RWPE2 (cell line): ENCODE measurements around the gene FUT3.

Source experiments
- ATAC-seq: fragments of 200-7000 bp; cut with Tn5 transposase; 3 replicates; pipeline ENCODE4 v1.9.1; 2021; ENCODE audit warnings: low read depth
- DNase-seq: peaks from one replicate; pipeline ENCODE4 v3.0.0-alpha.2; 2020; ENCODE audit warnings: low spot score
- H3K27ac ChIP-seq: fragments of 450-650 bp; 2 replicates; pipeline ENCODE4 v1.5.1; 2017; ENCODE audit warnings: mild to moderate bottlenecking; ENCODE audit not compliant: poor library complexity, severe bottlenecking
- H3K27me3 ChIP-seq: fragments of 250-450 bp; sonication (Bioruptor Pico); 2 replicates; pipeline ENCODE4 v1.5.1; 2021; ENCODE audit warnings: mild to moderate bottlenecking, moderate library complexity; ENCODE audit not compliant: insufficient read depth, poor library complexity, severe bottlenecking
- H3K36me3 ChIP-seq: fragments of 250-450 bp; sonication (Bioruptor Pico); 2 replicates; pipeline ENCODE4 v1.5.1; 2020; ENCODE audit warnings: low read depth, mild to moderate bottlenecking, moderate library complexity
- H3K4me1 ChIP-seq: fragments of 250-450 bp; sonication (Bioruptor Pico); 2 replicates; pipeline ENCODE4 v1.5.1; 2021; ENCODE audit warnings: mild to moderate bottlenecking, moderate library complexity; ENCODE audit not compliant: insufficient read depth, poor library complexity, severe bottlenecking
- H3K4me3 ChIP-seq: fragments of 250-450 bp; sonication (Bioruptor Pico); 2 replicates; pipeline ENCODE4 v1.5.1; 2021; ENCODE audit warnings: mild to moderate bottlenecking, moderate library complexity; ENCODE audit not compliant: severe bottlenecking
- H3K9me3 ChIP-seq: fragments of 250-450 bp; sonication (Bioruptor Pico); 2 replicates; pipeline ENCODE4 v1.5.1; 2021; ENCODE audit warnings: mild to moderate bottlenecking, moderate library complexity; ENCODE audit not compliant: severe bottlenecking
- CTCF ChIP-seq: fragments of 450-650 bp; IDR thresholded peaks from one replicate; pipeline ENCODE4 v1.5.1; 2017; ENCODE audit warnings: mild to moderate bottlenecking, moderate library complexity; ENCODE audit not compliant: poor library complexity, severe bottlenecking

FUT3 gene

GRCh38 chr19:5865772-5866171 lies 14.5 kb upstream of the FUT3 start:
- Histone ChIP-seq H3K27ac (no peak overlapping the region), H3K4me1 (no peaks in the 10 kb centered on the region), H3K4me3 (no peak overlapping the region), H3K36me3 (no peaks in the 10 kb centered on the region), H3K9me3 (no peaks in the 10 kb centered on the region), H3K27me3 (no peaks in the 10 kb centered on the region)
- no peak for TF ChIP-seq CTCF
- no peak for ATAC-seq
- DNase-seq, result no peak

- Histone ChIP-seq H3K27me3 (no peaks in the 10 kb centered on the region), H3K4me3 (no peak overlapping the region), H3K36me3 (no peaks in the 10 kb centered on the region), H3K9me3 (no peaks in the 10 kb centered on the region), H3K27ac (no peak overlapping the region), H3K4me1 (no peaks in the 10 kb centered on the region)
- no peak for TF ChIP-seq CTCF
- DNase-seq, result no peak
- ATAC-seq, result no peak
Measured at GRCh38 chr19:5864725-5865486, 13.7 kb upstream of the FUT3 start.

GRCh38 chr19:5864013-5864720 lies 12.9 kb upstream of the FUT3 start:
- H3K4me3 ChIP-seq, result no peak overlapping the region
- DNase-seq (no peak), ATAC-seq (no peak)
- no peak overlapping the region for H3K27ac ChIP-seq
- H3K4me1 ChIP-seq, result no peaks in the 10 kb centered on the region
- H3K9me3 ChIP-seq, result no peaks in the 10 kb centered on the region
- no peak for TF ChIP-seq CTCF
- H3K36me3 ChIP-seq, result no peaks in the 10 kb centered on the region
- H3K27me3 ChIP-seq, result no peaks in the 10 kb centered on the region

- H3K4me1 ChIP-seq, result no peaks in the 10 kb centered on the region
- no peak overlapping the region for H3K4me3 ChIP-seq
- DNase-seq, result no peak
- TF ChIP-seq CTCF, result no peak
- H3K27ac ChIP-seq, result no peak overlapping the region
- no peaks in the 10 kb centered on the region for H3K27me3 ChIP-seq
- ATAC-seq, result no peak
- no peaks in the 10 kb centered on the region for H3K9me3 ChIP-seq
- H3K36me3 ChIP-seq, result no peaks in the 10 kb centered on the region
Measured at GRCh38 chr19:5863030-5863665, 11.9 kb upstream of the FUT3 start.
